Esophagus muscularis mucosa (tissue), 4 donors: ENCODE data around the gene STARD9. TPM values are rescaled to one million over a fixed set of nuclear protein-coding genes. Genes with fewer than 3 reads are reported as not detected.

ENCODE experiments used
- DNase-seq: peaks from one replicate; pipeline ENCODE4 v3.0.0-alpha.2; 2017; ENCODE audit errors: extremely low spot score
- H3K27ac ChIP-seq, 4 donors: fragments of 200-600 bp; sonication (generic); replicated peaks in 1 of 4; 1 replicate in 3 of 4; 2 replicates in 1 of 4; pipeline ENCODE4 v1.5.1; 2016 to 2019; ENCODE audit warnings: mild to moderate bottlenecking in 1 of 4
- H3K27me3 ChIP-seq, 4 donors: fragments of 200-600 bp; sonication (generic); one replicate each; pipeline versions ENCODE4 v1.5.1 to v1.6.0; 2016 to 2019
- H3K36me3 ChIP-seq, 4 donors: fragments of 200-600 bp; sonication (generic); one replicate each; pipeline ENCODE4 v1.5.1; 2016 to 2019
- H3K4me1 ChIP-seq, 4 donors: fragments of 200-600 bp; sonication (generic); one replicate each; pipeline ENCODE4 v1.5.1; 2016 to 2019
- H3K4me3 ChIP-seq, 4 donors: fragments of 200-600 bp; sonication (generic); 1 replicate in 2 of 4; 2 replicates in 2 of 4; pipeline ENCODE4 v1.5.1; 2016 to 2019; ENCODE audit warnings: mild to moderate bottlenecking in 4 of 4, moderate library complexity in 1 of 4
- H3K9me3 ChIP-seq, 4 donors: fragments of 200-600 bp; sonication (generic); 1 replicate in 3 of 4; 2 replicates in 1 of 4; pipeline ENCODE4 v1.5.1; 2016 to 2019
- CTCF ChIP-seq, 3 experiments: fragments of 200-600 bp in 2 of 3; fragments of 450-650 bp in 1 of 3; sonication (generic) in 2 of 3; IDR thresholded peaks; one replicate each; pipeline ENCODE4 v1.5.1; 2017 to 2019; ENCODE audit warnings: antibody characterized with exemption in 3 of 3, mild to moderate bottlenecking in 2 of 3, moderate library complexity in 1 of 3
- EP300 ChIP-seq: sonication (generic); formaldehyde crosslinking; IDR thresholded peaks from one replicate; pipeline ENCODE4 v1.6.1; 2017; ENCODE audit warnings: antibody characterized with exemption
- POLR2A ChIP-seq: fragments of 450-650 bp; IDR thresholded peaks from one replicate; pipeline ENCODE4 v1.6.1; 2017; ENCODE audit warnings: antibody characterized with exemption, moderate library complexity, mild to moderate bottlenecking, low read depth
- POLR2AphosphoS5 ChIP-seq, 2 donors: sonication (generic); formaldehyde crosslinking; IDR thresholded peaks; one replicate each; pipeline ENCODE4 v1.6.1; 2017; ENCODE audit warnings: antibody characterized with exemption in 2 of 2
- WGBS: methylation state at CpG from one replicate; pipeline ENCODE4 v1.1.5; 2018; 5-methylcytosine and 5-hydroxymethylcytosine counted together
- intact Hi-C: fragments of 100-400 bp; cut with DNase I; formaldehyde crosslinking; loops from one replicate; pipeline ENCODE4 v1.15.1; 2023
- total RNA-seq, 4 donors: library from RNA; depleted of rRNA; stranded (reverse); fragments of >200 nt; gene quantifications; one replicate each; pipeline versions ENCODE4 v1.1.0 to v1.2.1, GENCODE V29; 2016

STARD9 gene
- total RNA-seq, 4 donors from 2014 or later, result 14.2 to 46.9 (median 33.3) TPM

GRCh38 chr15:42667855-42668254 is 92.4 kb downstream of the STARD9 start:
- Histone ChIP-seq H3K9me3 (no peaks in the 10 kb centered on the region), H3K36me3 (peaks cover 37 to 99% (median 94%) of the 10 kb centered on the region in 4 donors), H3K4me1 (no peaks in the 10 kb centered on the region), H3K27me3 (no peaks in the 10 kb centered on the region), H3K27ac (no peak overlapping the region), H3K4me3 (no peak overlapping the region)
- intact Hi-C loops, result no loop called here
- TF ChIP-seq POLR2AphosphoS5 (IDR thresholded peaks at IDR 0.05) (no peak), POLR2A (no peak), CTCF (IDR thresholded peaks at IDR 0.05) (no peak), EP300 (no peak)
- 94% methylated on average over 1 of the region's 1 CpG for WGBS
- DNase-seq, result no peak

DNA sequence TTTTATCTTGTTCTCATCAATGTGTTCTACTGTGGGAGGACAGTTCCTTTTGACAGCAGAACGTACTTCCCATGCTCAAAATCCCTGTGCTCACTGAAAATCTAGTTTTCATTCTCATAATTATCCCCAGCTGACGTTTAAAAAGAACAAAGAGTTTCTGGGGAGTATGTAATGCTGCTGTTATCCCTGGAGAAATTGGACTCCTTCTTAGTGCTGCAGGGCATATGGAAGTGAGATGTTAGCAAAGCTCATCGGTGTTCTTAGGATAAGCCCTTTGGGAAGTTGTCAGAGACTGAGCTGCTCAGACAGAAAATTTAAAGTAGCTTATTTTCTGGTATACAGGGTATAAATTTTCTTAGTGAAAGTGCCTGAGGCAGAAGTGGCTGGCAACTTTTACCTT is 95.0 kb downstream of the STARD9 start:
- Histone ChIP-seq H3K27me3 (no peaks in the 10 kb centered on the region), H3K4me3 (no peak overlapping the region), H3K9me3 (no peaks in the 10 kb centered on the region), H3K36me3 (peaks cover 30 to 99% (median 93%) of the 10 kb centered on the region in 4 donors), H3K27ac (no peak overlapping the region), H3K4me1 (no peaks in the 10 kb centered on the region)
- intact Hi-C loops, result no loop called here
- no peak for TF ChIP-seq POLR2AphosphoS5 (IDR thresholded peaks at IDR 0.05)
- no peak for TF ChIP-seq CTCF (IDR thresholded peaks at IDR 0.05)
- TF ChIP-seq EP300, result no peak
- no peak for TF ChIP-seq POLR2A
- peak; percentile 37 for DNase-seq
- 84% methylated on average over 3 of the region's 3 CpGs for WGBS

DNA sequence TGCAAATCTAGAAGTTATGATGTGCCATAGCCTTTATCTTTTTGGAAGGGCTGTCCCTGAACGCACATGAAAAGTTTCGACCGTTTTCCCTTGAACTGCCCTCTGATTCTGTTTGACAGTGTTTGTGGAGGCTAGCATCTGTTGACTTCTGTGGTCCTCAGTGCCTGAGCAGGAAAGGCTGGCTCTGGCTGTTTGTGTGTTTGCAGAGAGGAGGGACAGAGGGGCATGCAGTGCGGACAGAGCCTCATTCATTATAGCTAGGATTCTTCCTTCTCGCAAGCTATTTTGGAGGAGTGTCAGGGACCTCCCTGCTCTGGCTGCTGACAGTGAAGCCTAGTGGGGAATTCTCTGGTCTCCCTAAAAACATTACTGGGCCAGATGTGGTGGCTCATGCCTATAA is 97.0 kb downstream of the STARD9 start:
- no peak for TF ChIP-seq POLR2A
- TF ChIP-seq EP300, result no peak
- TF ChIP-seq POLR2AphosphoS5 (IDR thresholded peaks at IDR 0.05), result no peak
- TF ChIP-seq CTCF (IDR thresholded peaks at IDR 0.05), result no peak
- Histone ChIP-seq H3K27me3 (no peaks in the 10 kb centered on the region), H3K36me3 (peaks cover 46 to 99% (median 94%) of the 10 kb centered on the region in 4 donors), H3K4me1 (no peaks in the 10 kb centered on the region), H3K27ac (no peak overlapping the region), H3K4me3 (no peak overlapping the region), H3K9me3 (no peaks in the 10 kb centered on the region)
- intact Hi-C loops, result no loop called here
- WGBS, result 88% methylated on average over 5 of the region's 5 CpGs
- DNase-seq, result peak; percentile 66

- H3K9me3 ChIP-seq, result no peaks in the 10 kb centered on the region
- DNase-seq, result no peak
- peaks cover 0 to 18% (median 6%) of the 10 kb centered on the region in 4 donors for H3K4me1 ChIP-seq
- H3K36me3 ChIP-seq, result peaks cover 52 to 100% (median 95%) of the 10 kb centered on the region in 4 donors
- TF ChIP-seq EP300 (no peak), POLR2AphosphoS5 (IDR thresholded peaks at IDR 0.05) (no peak), POLR2A (no peak), CTCF (IDR thresholded peaks at IDR 0.05) (no peak)
- intact Hi-C loops, result no loop called here
- H3K4me3 ChIP-seq, result no peak overlapping the region
- 98% methylated on average over 6 of the region's 6 CpGs for WGBS
- no peak overlapping the region for H3K27ac ChIP-seq
- H3K27me3 ChIP-seq, result no peaks in the 10 kb centered on the region
Observed at GRCh38 chr15:42674472-42674871, 99.1 kb downstream of the STARD9 start.

DNA sequence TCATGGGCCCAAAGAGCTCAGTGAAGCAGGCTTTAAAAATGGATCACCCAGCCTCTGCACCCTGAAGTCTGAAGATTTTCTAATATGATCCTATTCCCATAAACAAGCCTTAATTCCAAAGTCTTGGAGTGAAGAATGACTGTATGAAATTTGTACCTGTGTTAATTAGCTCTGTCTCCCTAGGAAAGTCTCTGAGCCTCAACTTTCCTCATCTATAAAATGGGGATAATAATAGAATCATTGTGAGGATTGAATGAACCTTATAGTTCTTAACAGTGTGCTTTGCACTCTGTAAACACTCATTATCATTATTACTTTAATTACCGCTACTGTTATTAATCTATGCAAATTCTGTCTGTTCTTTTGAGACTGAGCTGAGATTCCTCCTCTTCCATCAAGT is 99.6 kb downstream of the STARD9 start:
- H3K27me3 ChIP-seq, result no peaks in the 10 kb centered on the region
- intact Hi-C loops, result no loop called here
- 93% methylated on average over 1 of the region's 1 CpG for WGBS
- H3K27ac ChIP-seq, result no peak overlapping the region
- H3K9me3 ChIP-seq, result no peaks in the 10 kb centered on the region
- peaks cover 0 to 19% (median 6%) of the 10 kb centered on the region in 4 donors for H3K4me1 ChIP-seq
- H3K4me3 ChIP-seq, result no peak overlapping the region
- H3K36me3 ChIP-seq, result peaks cover 58 to 100% (median 96%) of the 10 kb centered on the region in 4 donors
- TF ChIP-seq POLR2A (no peak), CTCF (IDR thresholded peaks at IDR 0.05) (no peak), EP300 (no peak), POLR2AphosphoS5 (IDR thresholded peaks at IDR 0.05) (no peak)
- DNase-seq, result no peak
